Inflammatory macrophage (primary cell): ENCODE results near the gene SPOP.
A peak's percentile ranks its signal among the peaks of the same experiment; 100 is the strongest.
"Not testable (repeated sequence)": the region's sequence is repeated elsewhere in the genome, so short reads cannot be mapped to it uniquely, and the experiment has no call there.

Experiments
- DNase-seq, 2 donors: peaks; one replicate each; pipeline ENCODE4 v3.0.0-alpha.2; 2020 to 2022
- total RNA-seq, 18 experiments: gene quantifications; one replicate each; lab custom pipeline; 2026; ENCODE audit warnings: mixed read lengths in 6 of 18, inconsistent platforms in 2 of 18; lab: John Stamatoyannopoulos, UW

SPOP gene
- total RNA-seq, result 11.8 to 50.1 (median 37.3) reads per million in 18 experiments

DNA sequence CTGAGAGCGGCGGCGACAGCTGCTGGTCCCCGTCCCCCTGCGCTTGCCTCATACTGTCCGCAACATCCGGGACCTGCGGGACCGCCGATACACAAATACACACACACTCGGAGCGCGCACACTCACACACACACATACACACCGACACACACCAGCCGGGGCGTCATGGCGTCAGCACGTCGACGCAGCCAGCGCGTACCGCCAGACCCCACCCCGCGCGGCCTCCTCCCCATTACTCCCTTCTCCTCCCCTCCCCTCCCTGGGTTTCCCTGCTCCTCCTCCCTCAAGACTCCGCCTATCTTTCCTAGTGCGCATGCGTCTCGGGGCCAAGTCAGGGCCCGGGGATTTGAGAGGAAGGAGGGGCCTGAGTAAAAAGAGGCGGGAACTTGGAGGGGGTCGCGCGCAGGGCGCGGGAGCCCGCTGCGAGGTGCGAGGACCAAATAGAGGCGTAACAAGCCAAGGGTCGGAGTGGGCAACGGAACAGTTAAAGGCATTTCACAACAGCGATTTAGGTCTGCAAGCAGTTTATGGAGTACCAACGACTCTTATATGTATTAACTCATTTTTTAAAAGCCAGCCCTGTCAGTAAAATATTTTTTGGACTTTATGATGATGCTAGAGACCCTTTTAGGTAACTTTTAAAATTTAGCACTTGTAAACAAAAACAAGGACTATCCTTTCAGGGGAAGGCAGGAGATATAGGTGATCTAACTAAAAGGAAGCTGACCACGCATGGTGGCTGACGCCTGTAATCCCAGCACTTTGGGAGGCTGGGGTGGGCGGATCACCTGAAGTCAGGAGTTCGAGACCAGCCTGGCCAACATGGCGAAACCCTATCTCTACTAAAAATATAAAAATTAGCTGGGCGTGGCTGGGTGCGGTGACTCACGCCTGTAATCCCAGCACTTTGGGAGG, at the start of gene SPOP:
Gene SPOP, minus strand, starts transcription at position 165 of the 915 bp plus-strand sequence. CDS start 55,287 bp downstream, outside the sequence.
- peak; percentile 99 for DNase-seq

DNA sequence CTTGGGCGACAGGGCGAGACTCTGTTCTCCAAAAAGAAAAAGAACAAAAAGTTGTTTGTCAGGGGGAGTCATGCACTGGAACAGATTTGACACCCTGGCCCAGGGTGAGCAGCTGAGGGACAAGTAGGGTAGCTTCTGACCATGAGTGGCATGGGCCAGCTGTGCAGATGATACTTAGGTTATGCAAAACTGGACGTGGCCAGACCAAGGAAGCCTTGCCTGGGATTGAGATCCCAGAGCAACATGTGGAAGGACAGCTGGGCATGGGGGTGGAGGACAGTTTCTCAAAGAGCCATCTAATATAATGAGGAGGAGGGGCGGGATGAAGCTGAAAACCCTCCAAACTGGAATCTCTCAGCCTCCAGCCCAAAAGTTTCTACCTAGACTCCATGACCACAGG, 49.5 kb upstream of the SPOP start:
- no peak for DNase-seq

DNA sequence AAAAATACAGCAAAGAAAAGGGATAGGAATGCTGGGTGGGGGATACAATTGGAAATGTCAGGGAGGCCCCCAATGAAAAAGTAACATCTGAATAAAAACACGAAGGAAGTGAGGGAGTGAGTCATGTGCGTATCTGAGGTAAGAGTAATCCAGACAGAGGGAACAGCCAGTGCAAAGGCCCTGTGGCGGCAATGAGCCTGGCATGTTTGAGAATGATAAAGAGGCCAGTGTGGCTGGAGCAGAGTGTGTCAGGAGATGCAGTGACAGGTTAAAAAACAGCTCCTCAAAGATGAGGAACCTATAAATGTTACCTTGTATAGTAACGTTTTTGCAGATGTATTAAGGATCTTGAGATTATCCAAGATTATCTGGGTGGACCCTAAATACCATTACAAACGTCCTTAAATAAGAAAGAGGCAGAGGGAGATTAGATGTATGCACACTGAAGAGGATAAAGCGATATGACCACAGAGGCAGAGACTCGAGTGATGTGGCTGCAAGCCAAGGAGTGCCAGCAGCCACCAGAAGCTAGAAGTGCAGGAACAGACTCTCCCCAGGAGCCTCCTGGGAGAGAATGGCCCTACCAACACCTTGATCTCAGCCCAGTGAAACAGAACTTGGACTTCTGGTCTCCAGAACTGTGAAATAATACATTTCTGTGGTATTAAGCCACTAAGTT, 47.7 kb upstream of the SPOP start:
- no peak for DNase-seq

DNA sequence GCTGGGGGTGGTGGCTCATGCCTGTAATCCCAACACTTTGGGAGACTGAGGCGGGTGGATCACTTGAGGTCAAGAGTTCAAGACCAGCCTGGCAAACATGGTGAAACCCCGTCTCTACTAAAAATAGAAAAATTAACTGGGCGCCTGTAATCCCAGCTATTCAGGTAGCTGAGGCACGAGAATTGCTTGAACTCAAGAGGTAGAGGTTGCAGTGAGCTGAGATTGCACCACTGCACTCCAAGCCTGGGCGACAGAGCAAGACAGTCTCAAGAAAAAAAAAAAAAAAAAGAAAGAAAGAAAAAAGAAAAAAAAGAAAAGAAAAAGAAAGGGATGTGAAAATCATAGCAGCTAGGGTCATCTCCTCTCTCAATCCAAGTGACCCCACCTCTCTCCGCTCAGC, 46.7 kb upstream of the SPOP start:
- not testable (repeated sequence) for DNase-seq

DNA sequence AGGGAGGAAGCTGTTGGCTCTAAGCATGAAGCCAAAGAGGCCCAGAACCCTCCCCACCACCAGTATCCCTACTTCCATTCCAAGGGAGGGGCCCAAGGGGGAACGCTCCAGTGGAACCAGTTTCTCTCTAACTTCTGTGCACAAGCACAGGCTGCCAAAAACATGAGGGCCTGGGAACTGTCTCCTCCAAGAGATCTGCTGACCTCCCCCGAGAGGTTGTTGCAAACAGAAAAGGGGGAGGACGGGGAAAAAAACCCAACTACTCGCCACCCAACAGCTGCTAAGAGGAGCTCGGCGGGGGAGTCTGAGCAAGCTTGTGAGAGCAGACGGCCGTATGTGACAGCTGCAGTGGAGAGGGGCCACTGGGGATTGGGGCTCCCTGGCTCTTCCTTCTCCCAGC, 45.5 kb upstream of the SPOP start:
- DNase-seq, result no peak

GRCh38 chr17:49722066-49722465, 44.2 kb upstream of the SPOP start:
- no peak for DNase-seq

- DNase-seq, result no peak
Observed at GRCh38 chr17:49717371-49717861, 39.5 kb upstream of the SPOP start.

DNA sequence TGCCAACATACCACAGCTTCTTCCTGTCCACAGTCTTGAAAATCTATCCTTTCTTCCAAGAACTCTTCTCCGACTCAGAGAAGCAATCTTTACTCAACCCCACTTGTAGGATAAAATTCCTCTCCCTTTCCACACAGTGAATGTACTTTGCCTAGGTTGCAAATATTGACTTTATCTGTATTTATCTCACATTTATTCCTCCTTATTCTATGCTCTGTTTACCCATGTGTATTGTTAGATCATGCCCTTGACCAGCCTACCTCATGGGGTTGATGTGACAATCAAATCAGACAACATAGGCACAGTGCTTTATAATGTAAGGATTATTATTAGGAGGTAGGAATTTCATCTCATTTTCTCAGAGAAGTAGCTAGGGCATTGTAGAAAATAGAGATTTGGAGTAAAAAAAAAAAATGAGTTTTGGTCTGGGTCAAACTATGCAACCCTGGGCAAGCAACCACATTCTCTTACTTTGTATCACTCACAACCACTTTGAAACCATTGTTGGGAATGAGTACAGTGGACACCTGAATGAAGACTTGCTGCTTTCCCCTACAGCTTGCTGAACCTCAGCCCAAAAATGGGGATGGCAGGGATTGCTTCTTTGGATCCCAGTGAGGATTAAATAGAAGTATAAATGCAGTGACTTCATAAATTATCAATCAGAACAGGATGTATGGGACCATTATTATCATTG, 38.9 kb upstream of the SPOP start:
- no peak for DNase-seq

GRCh38 chr17:49715717-49716279, 37.9 kb upstream of the SPOP start:
- DNase-seq, result no peak

DNA sequence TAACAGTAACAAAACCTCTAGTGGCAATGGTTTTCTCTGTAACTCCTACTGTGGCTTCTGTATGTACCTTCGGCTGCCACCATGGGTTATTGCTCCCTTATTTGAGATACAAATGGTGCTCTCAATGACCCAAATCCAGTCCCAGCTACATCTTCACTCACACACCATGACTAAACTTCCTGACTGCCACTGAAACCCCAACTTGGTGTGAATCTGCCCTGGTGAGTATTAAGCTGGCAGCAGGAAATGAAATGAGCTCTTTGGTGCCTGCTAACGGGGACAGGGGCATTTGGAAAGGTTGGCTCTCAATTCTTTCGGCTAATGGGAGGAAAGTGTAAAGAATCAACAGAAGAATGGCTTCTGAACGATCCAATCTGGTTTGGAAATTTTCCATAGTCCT, 37.3 kb upstream of the SPOP start:
- DNase-seq, result no peak

GRCh38 chr17:49708515-49709183, 30.8 kb upstream of the SPOP start:
- peak in 1 of 2 donors; percentile 30 for DNase-seq

GRCh38 chr17:49707608-49708514, 30.0 kb upstream of the SPOP start, which contains the start of gene SLC35B1:
SLC35B1 (minus strand) TSS chr17:49707964; CDS start chr17:49707833, 131 bp downstream.
- peak; percentile 99 for DNase-seq

DNA sequence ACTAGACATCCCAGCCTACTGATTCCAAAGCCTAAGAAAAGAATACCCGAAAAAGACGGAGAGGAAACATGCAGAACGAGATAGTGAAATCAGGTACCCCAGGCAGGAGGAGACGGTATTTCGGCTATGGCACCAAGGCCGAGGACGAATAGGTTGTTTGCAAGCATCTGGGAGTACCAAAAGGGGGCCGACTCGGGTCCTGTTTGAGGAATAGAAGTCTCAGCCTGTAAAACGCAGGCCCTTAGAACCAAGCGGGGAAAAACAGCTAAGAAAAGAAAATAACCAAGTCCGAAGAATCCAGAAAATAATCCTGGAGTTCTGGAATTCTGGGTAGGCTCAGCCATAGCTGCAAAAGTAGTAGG, 29.3 kb upstream of the SPOP start:
- no peak for DNase-seq

GRCh38 chr17:49705254-49705653, 27.4 kb upstream of the SPOP start:
- no peak for DNase-seq

DNA sequence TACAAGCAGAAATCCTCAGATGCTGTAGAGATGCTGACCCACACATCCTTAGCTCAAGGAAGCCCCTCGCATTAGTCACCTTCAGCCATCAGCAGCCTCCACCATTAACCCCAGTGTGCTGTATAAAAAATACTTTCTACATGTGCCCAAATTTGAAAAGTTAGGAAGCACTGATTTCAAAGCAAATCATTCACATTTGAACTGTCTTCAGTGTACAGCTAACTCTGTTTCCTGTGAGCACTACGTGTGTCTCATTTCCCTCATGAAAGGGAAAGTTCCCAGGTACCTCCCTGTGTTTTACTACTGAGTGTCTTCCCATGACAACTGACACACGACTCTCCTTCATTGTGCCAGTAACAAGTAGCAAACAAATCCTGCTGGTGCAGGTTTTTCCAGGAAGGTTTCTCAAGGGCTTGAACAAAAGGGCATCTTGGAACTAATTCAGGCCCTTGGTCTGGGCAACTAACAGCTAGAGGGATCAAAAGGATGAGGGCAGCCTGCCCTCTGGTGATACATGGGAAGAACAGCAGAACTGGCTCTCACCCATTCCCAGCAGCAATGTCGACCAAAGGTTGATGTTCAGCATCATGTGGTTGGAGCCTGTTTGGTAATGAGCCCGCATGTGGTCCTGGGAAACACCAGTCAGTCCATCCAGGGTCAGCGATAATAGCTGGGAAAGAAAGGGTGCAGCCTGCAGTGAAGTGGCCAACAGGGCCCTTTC, 25.8 kb upstream of the SPOP start:
- peak; percentile 44 to 67 for DNase-seq

- DNase-seq, result no peak
Observed at GRCh38 chr17:49700960-49701359, 23.1 kb upstream of the SPOP start.

DNA sequence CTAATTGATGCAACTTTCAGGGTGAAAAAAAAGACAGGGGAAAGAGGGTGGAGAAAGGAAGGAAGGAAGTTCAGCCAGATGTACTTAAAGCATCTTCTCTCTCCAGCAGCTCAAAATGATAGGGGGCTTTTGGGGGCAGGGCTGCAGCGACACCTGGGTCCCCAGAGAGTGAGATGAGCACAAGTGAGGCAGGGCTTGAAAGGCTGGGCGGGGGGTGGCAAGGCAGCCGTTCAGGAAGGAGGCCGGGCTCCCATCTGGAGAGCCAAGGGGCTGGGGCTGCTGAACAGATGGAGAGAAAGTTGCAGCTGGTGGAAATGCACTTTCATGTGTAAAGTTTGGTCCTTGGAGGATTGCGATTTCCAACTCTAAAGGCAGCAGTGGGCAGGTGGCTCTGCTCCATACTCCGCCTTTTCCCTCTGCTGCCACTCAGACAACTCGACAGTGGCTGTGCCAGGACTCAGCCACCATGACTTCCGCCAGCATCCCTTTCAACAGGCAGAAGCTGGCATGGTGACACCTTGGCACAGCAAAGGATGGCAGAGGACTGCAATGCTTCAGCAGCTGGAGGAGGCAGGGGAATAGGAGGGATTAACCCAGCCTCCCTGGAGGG, 22.2 kb upstream of the SPOP start:
- DNase-seq, result no peak

- no peak for DNase-seq
Observed at GRCh38 chr17:49698005-49698404, 20.1 kb upstream of the SPOP start.

DNA sequence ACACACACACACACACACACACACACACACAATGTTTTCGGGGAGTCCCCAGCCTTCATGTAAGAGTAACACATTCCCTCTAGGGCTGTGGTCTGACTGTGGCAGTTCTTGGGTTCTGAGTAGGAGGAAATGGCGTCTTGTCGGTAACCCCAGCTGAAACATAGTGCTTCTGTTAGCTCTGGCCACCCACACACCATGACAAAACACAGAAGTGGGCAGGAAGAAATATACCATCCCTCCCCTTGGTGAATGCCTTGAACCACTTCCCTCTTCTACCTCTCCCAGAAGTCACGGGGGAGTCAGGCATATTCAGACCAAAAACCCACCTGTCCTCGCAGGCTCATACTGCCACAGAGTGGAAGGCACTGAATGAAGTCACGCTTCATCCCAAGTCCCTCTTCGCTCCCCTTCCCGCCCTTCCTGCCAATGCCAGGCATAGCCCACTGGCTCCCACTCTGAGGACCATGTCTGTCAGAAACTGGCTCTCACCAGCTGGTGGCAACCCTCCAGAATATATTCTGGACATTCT, 18.4 kb upstream of the SPOP start:
- DNase-seq, result peak; percentile 92 to 97
